OCI-M1 (cell line): ENCODE results near the gene RAB40AL.

ENCODE experiments used
- DNase-seq: peaks from one replicate; lab custom pipeline; 2025; lab: John Stamatoyannopoulos, UW

The RAB40AL gene

DNA sequence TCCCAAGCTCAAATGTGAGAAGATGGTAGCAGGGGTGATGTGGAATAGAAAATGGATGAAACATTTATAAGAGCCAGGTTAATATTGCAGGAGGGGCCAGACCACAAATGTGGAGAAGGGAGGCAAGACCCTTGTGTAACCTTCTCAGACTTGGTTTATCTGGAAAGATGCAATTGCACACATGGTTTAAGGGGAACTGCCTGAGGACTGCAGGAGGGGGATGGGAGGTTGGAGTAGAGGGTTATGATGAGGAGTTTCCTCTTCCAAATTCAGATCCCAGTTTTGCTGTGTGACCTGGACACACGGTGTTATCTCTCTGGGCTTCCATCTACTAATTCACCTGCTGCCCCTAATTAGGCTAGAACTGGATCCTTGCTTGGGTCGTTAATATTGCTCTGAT lies 46.1 kb downstream of the RAB40AL start:
- DNase-seq, result no peak

DNA sequence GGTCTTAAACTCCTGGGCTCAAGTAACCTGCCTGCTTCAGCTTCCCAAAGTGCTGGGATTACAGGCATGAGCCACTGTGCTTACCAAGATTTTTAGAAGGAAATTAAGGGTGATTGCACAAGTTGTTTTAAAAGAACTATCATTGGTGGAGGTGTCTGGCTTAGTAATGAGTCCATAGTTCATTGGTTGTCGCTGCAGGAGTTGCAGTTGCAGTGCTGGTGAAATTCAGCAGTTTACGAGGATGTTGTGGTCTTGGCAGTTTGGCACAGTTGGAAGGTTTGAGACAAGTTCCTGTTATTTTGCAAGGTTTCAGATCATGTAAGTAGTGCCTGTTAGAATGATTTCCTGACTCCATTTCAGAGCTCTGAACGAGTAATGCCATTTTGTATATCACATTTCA lies 48.1 kb downstream of the RAB40AL start:
- peak; percentile 40 for DNase-seq
